MG63 (cell line): Measurements from ENCODE around the gene EPX. TPM values are rescaled to one million over a fixed set of nuclear protein-coding genes. Genes with fewer than 3 reads are reported as not detected.

ENCODE experiments used
- DNase-seq: peaks from one replicate; pipeline ENCODE4 v3.0.0-alpha.2; 2020
- H3K27me3 ChIP-seq: fragments of 250-450 bp; sonication (Bioruptor Pico); 2 replicates; pipeline ENCODE4 v1.5.1; 2020; ENCODE audit warnings: mild to moderate bottlenecking, moderate library complexity
- H3K36me3 ChIP-seq: fragments of 250-450 bp; sonication (Bioruptor Pico); 2 replicates; pipeline ENCODE4 v1.5.1; 2020; ENCODE audit warnings: mild to moderate bottlenecking, moderate library complexity
- H3K4me3 ChIP-seq: fragments of 250-450 bp; sonication (Bioruptor Pico); 2 replicates; pipeline ENCODE4 v1.5.1; 2020; ENCODE audit warnings: mild to moderate bottlenecking, moderate library complexity
- H3K9me3 ChIP-seq: fragments of 250-450 bp; sonication (Bioruptor Pico); 2 replicates; pipeline ENCODE4 v1.5.1; 2020; ENCODE audit warnings: mild to moderate bottlenecking, moderate library complexity
- total RNA-seq: library from RNA; depleted of rRNA; stranded (reverse); fragments of >200 nt; shearing (Covaris generic); gene quantifications from 2 replicates; pipeline ENCODE4 v1.2.3, GENCODE V29; 2014; ENCODE audit warnings: low replicate concordance

Gene EPX
- total RNA-seq, 1 experiment from 2014 or later: not detected

- H3K36me3 ChIP-seq: no peaks in the 10 kb centered on the region
- no peaks in the 10 kb centered on the region for H3K27me3 ChIP-seq
- no peak for DNase-seq
- no peaks in the 10 kb centered on the region for H3K9me3 ChIP-seq
- no peak overlapping the region for H3K4me3 ChIP-seq
Observed at GRCh38 chr17:58181796-58182195, 10.7 kb upstream of the EPX start.

DNA sequence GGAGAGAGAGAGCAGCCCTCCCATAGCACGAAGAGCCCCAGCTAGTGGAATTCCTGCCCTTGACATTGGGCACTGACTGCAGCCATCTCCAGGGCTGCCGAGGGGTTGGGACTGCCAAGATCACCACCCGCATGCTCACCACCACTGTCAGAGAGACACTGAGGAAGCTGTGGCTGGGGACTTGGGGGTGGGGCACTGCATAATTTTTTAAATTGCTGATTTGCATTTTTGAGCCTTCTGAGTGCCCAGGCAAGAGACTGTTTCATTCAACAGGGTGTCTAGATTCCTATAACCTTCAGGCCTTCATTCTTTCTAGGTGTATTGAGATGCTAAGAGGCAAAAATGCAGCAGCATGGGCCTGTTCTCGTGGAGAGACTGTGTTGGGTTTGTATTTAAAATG is 9.0 kb upstream of the EPX start:
- H3K36me3 ChIP-seq: no peaks in the 10 kb centered on the region
- H3K27me3 ChIP-seq: no peaks in the 10 kb centered on the region
- no peak for DNase-seq
- H3K4me3 ChIP-seq: no peak overlapping the region
- no peaks in the 10 kb centered on the region for H3K9me3 ChIP-seq

- Histone ChIP-seq H3K27me3 (no peaks in the 10 kb centered on the region), H3K4me3 (no peak overlapping the region), H3K36me3 (no peaks in the 10 kb centered on the region), H3K9me3 (no peaks in the 10 kb centered on the region)
- DNase-seq: peak; percentile 64
Observed at GRCh38 chr17:58184308-58184985, 8.1 kb upstream of the EPX start.

- no peak for DNase-seq
- H3K27me3 ChIP-seq: no peaks in the 10 kb centered on the region
- H3K9me3 ChIP-seq: no peaks in the 10 kb centered on the region
- H3K36me3 ChIP-seq: no peaks in the 10 kb centered on the region
- no peak overlapping the region for H3K4me3 ChIP-seq
Observed at GRCh38 chr17:58184986-58185761, 7.4 kb upstream of the EPX start.

DNA sequence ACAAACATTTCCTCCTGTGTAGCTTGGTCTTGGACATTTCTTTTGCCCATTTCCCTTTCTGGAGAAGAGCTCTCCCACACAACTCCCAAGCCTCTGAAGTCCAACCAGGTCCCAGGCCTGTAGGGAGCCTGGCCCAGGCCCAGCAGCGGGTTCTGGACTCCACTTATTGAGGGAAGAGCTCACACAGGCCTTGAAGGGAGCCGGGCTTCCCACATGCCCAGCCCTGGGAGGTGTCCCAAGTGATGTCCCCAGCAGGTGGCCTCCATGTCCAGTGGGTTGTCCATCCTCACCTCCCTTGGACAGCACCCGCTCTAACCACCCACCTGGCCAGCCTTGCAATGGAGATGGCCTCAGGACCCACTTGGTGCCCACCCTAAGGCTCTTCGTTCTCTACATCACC is 5.9 kb upstream of the EPX start:
- no peak overlapping the region for H3K4me3 ChIP-seq
- H3K27me3 ChIP-seq: no peaks in the 10 kb centered on the region
- no peak for DNase-seq
- no peaks in the 10 kb centered on the region for H3K9me3 ChIP-seq
- H3K36me3 ChIP-seq: no peaks in the 10 kb centered on the region

DNA sequence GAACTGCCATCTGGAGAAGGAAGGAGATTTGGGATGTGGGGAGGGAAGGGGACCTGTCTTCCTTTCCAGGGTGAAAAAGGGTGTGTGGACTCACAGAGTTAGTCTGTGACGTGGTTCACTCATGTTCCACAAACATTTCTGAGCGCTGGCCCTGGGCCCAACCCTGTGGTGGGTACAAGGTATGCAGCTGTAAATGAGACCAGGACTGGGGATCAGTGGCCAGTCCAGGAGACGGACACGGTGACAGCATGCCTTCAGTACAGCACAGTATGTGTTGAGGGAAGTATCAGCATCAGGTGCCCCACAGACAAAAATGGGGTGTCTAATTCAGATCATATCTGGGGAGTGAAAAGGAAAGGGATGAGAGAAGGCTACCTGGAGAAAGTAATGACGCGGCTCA is 5.5 kb upstream of the EPX start:
- DNase-seq: no peak
- H3K36me3 ChIP-seq: no peaks in the 10 kb centered on the region
- H3K27me3 ChIP-seq: no peaks in the 10 kb centered on the region
- no peak overlapping the region for H3K4me3 ChIP-seq
- H3K9me3 ChIP-seq: no peaks in the 10 kb centered on the region

- no peaks in the 10 kb centered on the region for H3K9me3 ChIP-seq
- no peaks in the 10 kb centered on the region for H3K36me3 ChIP-seq
- DNase-seq: no peak
- H3K4me3 ChIP-seq: no peak overlapping the region
- H3K27me3 ChIP-seq: no peaks in the 10 kb centered on the region
Observed at GRCh38 chr17:58187675-58188074, 4.9 kb upstream of the EPX start.

- Histone ChIP-seq H3K36me3 (no peaks in the 10 kb centered on the region), H3K9me3 (no peaks in the 10 kb centered on the region), H3K27me3 (no peaks in the 10 kb centered on the region; the same call in 1 of the 2 replicates), H3K4me3 (no peak overlapping the region)
- DNase-seq: peak; percentile 92
Observed at GRCh38 chr17:58189436-58190146, 2.9 kb upstream of the EPX start.

DNA sequence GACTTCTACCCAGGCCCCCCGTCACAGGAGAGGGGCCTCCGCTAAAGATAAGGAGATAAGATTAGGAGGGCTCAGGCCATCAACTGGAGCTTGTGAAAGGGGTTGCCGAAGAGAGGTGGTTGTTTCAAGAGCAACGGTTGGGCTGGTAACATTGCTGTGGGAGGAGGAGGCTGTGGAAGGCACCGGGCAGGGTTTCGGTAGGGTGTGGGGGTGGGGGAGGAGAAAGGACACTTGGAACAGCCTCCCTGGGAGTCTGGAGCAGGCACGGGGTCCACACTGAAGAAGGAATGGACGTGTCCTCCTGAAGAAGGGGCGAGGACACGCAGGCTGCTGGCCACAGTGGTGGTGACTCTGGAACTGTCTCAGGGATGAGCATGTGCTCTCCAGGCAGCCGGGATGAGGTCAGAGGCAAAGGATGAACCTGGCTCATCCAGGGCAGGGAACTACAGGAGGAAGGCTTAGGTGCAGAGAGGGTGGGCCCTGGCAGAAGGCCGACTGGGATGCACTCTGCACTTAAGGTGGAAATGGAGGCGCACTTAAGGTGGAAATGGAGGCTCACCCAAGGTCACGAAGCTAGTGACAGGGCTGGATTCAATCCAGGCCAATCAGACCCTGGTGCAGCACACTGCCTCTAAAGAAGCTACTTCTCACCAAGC is 1.2 kb upstream of the EPX start:
- H3K36me3 ChIP-seq: no peaks in the 10 kb centered on the region
- H3K9me3 ChIP-seq: no peaks in the 10 kb centered on the region
- DNase-seq: no peak
- no peak overlapping the region for H3K4me3 ChIP-seq
- no peaks in the 10 kb centered on the region; the same call in 1 of the 2 replicates for H3K27me3 ChIP-seq

DNA sequence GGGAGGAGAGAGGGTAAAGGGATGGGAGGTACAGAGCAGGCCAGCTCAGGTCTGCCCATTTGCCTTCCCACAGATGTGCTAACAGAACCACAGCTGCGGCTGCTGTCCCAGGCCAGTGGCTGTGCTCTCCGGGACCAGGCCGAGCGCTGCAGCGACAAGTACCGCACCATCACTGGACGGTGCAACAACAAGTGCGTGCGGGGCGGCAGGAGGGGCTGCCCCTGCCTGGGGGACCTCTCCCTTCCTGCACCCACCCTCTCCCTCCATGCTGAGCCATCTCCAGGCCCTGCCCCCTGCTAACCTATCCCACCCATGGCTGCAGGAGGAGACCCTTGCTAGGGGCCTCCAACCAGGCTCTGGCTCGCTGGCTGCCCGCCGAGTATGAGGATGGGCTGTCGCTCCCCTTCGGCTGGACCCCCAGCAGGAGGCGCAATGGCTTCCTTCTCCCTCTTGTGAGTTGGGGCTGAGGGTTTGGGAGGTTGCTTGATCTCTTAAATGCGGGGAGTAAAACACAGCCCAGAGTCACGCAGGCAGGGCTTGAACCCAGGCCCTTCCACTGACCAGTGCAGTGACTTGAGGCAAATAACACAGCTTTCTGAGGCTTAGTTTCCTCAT is 1.2 kb downstream of the EPX start:
- Histone ChIP-seq H3K9me3 (no peaks in the 10 kb centered on the region), H3K36me3 (no peaks in the 10 kb centered on the region), H3K27me3 (peaks cover 16% of the 10 kb centered on the region; the same call in 1 of the 2 replicates), H3K4me3 (no peak overlapping the region)
- DNase-seq: no peak

DNA sequence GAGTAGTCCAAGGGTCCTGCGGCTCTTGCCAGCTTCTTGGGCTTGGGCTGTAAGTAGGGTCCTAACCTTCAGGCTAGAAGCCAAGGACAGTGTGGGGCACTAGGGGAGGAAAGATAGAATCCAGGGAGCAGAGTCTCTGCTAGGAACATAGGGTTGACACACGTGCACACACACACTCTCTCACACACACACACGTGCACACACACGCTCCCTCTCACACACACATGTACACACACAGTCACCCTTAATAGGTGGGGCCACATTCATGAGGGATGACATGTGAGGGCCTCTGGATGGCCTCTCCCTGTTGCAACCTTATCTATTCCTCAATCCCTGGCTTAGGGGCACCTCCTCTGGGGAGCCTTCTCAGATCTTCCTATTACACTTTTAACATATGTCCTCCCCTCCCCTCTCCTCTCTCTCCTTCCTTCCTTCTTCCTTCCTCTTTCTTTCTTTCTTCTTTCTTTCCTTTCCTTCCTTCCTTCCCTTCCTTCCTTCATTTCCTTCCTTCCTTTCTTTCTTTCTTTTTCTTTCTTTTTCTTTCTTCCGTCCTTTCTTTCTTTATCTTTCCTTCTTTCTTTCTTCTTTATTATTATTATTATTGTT is 3.1 kb downstream of the EPX start:
- H3K9me3 ChIP-seq: no peaks in the 10 kb centered on the region
- no peaks in the 10 kb centered on the region for H3K36me3 ChIP-seq
- DNase-seq: no peak
- peaks cover 22% of the 10 kb centered on the region; the same call in 1 of the 2 replicates for H3K27me3 ChIP-seq
- no peak overlapping the region for H3K4me3 ChIP-seq

GRCh38 chr17:58196610-58197009 is 4.1 kb downstream of the EPX start:
- no peak overlapping the region for H3K4me3 ChIP-seq
- no peaks in the 10 kb centered on the region for H3K9me3 ChIP-seq
- DNase-seq: no peak
- peaks cover 22% of the 10 kb centered on the region; the same call in 1 of the 2 replicates for H3K27me3 ChIP-seq
- no peaks in the 10 kb centered on the region for H3K36me3 ChIP-seq

DNA sequence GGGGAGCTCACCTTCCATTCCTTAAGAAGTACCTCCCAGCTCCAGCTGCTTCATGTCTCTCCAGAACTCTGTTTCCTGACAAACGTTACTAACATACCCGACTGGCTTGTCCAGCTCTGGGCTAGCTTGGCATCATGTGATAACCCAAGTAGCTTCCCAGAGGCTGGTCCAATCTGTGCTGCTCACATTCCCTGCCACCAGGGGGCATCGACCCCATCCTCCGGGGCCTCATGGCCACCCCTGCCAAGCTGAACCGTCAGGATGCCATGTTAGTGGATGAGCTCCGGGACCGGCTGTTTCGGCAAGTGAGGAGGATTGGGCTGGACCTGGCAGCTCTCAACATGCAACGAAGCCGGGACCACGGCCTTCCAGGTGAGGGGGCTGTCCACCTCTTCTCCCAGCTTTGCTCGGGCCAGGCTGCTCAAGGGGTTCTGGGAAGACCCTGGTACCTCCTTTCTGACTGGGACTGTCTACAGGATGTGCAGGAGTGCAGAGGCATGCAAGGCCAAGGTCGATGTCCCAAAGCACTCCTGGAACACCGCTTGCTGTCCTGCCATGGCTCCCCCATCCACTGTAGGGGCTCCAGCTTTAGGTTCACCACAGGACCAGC is 7.6 kb downstream of the EPX start:
- no peaks in the 10 kb centered on the region for H3K36me3 ChIP-seq
- H3K4me3 ChIP-seq: no peak overlapping the region
- DNase-seq: peak; percentile 71
- no peaks in the 10 kb centered on the region for H3K9me3 ChIP-seq
- H3K27me3 ChIP-seq: peaks cover 22% of the 10 kb centered on the region; the same call in 1 of the 2 replicates

DNA sequence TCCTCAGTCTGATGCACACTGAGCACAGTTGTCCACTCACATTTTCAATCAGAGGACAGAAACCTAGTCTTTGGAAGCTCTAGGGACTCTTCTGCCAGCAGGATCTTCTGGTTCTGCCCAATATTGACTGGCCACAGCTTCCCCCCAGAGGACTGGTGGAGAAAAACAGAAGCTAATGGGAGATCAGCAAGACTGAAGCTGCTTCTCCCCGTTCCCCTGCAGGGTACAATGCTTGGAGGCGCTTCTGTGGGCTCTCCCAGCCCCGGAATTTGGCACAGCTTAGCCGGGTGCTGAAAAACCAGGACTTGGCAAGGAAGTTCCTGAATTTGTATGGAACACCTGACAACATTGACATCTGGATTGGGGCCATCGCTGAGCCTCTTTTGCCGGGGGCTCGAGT is 10.3 kb downstream of the EPX start:
- Histone ChIP-seq H3K9me3 (no peaks in the 10 kb centered on the region), H3K27me3 (peaks cover 14% of the 10 kb centered on the region; the same call in 1 of the 2 replicates), H3K4me3 (no peak overlapping the region), H3K36me3 (0 out of 2 replicates have a peak, but pooled peaks cover 3% of the 10 kb centered on the region)
- DNase-seq: no peak

- no peaks in the 10 kb centered on the region; the same call in 1 of the 2 replicates for H3K27me3 ChIP-seq
- DNase-seq: peak; percentile 25
- no peaks in the 10 kb centered on the region for H3K9me3 ChIP-seq
- no peak overlapping the region for H3K4me3 ChIP-seq
- 0 out of 2 replicates have a peak, but pooled peaks cover 3% of the 10 kb centered on the region for H3K36me3 ChIP-seq
Observed at GRCh38 chr17:58204796-58205195, 12.3 kb downstream of the EPX start.

GRCh38 chr17:58205936-58206335 is 13.4 kb downstream of the EPX start:
- no peak for DNase-seq
- H3K9me3 ChIP-seq: no peaks in the 10 kb centered on the region
- H3K36me3 ChIP-seq: 0 out of 2 replicates have a peak, but pooled peaks cover 3% of the 10 kb centered on the region
- no peaks in the 10 kb centered on the region for H3K27me3 ChIP-seq
- H3K4me3 ChIP-seq: no peak overlapping the region
